Ectodermal cell (in vitro differentiated cells): Measurements from ENCODE around the gene NTF3.

Experiments
- H3K27ac ChIP-seq: 2 replicates; pipeline ENCODE4 v1.7.0; 2013; ENCODE audit warnings: mild to moderate bottlenecking, low read depth, low read length; ENCODE audit not compliant: insufficient read depth, poor library complexity, severe bottlenecking
- H3K27me3 ChIP-seq: 2 replicates; pipeline ENCODE4 v1.7.0; 2013; ENCODE audit warnings: mild to moderate bottlenecking, low read length; ENCODE audit not compliant: insufficient read depth, control insufficient read depth, poor library complexity, severe bottlenecking
- H3K36me3 ChIP-seq: one replicate; pipeline ENCODE4 v1.7.0; 2013; ENCODE audit warnings: low read length; ENCODE audit not compliant: control insufficient read depth, insufficient read depth
- H3K4me1 ChIP-seq: one replicate; pipeline ENCODE4 v1.7.0; 2013; ENCODE audit warnings: low read length; ENCODE audit not compliant: control insufficient read depth, insufficient read depth
- H3K4me3 ChIP-seq: 2 replicates; pipeline ENCODE4 v1.7.0; 2013; ENCODE audit warnings: low read depth, low read length, control low read depth; ENCODE audit not compliant: insufficient read depth
- H3K9me3 ChIP-seq: 2 replicates; pipeline ENCODE4 v1.7.0; 2013; ENCODE audit warnings: mild to moderate bottlenecking, low read length, moderate library complexity; ENCODE audit not compliant: control insufficient read depth
- WGBS, 2 experiments: methylation state at CpG; one replicate each; pipeline ENCODE4 v1.1.7; 2013; ENCODE audit warnings: missing lambda C conversion rate in 2 of 2; 5-methylcytosine and 5-hydroxymethylcytosine counted together

The NTF3 gene

DNA sequence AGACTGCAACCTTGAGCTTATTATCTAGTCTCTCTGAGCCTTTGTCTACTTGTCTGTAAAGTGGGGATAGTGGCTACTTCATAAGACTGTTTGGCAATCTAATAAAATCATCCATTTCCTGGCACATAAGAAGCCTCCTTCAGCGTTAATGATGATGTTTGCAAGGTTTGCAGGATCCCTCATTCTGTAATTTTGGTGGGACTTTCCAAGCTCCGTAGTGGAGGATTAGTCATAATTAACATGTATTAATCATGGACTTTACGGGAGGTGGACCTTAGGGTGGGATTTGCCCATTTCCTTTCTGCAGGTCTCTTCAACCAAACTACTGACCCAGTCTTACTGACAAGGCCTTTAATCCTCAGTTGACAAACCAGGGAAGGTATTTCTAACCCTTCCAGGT is 66.2 kb downstream of the NTF3 start:
- Histone ChIP-seq H3K27ac (no peak overlapping the region), H3K4me1 (no peaks in the 10 kb centered on the region), H3K9me3 (no peaks in the 10 kb centered on the region), H3K36me3 (no peaks in the 10 kb centered on the region), H3K4me3 (no peak overlapping the region), H3K27me3 (no peaks in the 10 kb centered on the region)
- WGBS, 2 experiments: 95 to 97% methylated on average over 3 of the region's 3 CpGs

DNA sequence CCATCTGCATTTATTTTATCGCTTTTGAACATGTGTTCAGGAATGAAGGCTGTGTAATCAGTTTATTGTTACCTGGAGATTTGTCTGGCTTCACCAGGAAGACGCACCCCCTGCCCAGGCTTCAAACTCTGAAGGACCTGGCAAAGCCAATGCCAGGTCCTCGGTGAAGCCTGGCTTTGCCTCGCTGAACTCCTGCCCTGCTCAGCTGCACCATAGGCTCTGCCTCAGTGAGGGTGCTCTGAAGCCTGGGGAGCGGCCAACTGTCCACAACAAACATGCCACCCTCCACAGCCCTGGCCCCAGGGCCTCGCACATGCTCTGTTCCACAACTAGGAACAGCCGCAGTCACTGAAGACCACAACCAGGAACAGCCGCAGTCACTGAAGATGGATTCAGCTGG is 66.9 kb downstream of the NTF3 start:
- H3K36me3 ChIP-seq: no peaks in the 10 kb centered on the region
- peaks cover 4% of the 10 kb centered on the region for H3K4me1 ChIP-seq
- H3K4me3 ChIP-seq: no peak overlapping the region
- WGBS, 2 experiments: 94 to 95% methylated on average over 8 of the region's 8 CpGs
- H3K27me3 ChIP-seq: no peaks in the 10 kb centered on the region
- H3K27ac ChIP-seq: no peak overlapping the region
- no peaks in the 10 kb centered on the region for H3K9me3 ChIP-seq

DNA sequence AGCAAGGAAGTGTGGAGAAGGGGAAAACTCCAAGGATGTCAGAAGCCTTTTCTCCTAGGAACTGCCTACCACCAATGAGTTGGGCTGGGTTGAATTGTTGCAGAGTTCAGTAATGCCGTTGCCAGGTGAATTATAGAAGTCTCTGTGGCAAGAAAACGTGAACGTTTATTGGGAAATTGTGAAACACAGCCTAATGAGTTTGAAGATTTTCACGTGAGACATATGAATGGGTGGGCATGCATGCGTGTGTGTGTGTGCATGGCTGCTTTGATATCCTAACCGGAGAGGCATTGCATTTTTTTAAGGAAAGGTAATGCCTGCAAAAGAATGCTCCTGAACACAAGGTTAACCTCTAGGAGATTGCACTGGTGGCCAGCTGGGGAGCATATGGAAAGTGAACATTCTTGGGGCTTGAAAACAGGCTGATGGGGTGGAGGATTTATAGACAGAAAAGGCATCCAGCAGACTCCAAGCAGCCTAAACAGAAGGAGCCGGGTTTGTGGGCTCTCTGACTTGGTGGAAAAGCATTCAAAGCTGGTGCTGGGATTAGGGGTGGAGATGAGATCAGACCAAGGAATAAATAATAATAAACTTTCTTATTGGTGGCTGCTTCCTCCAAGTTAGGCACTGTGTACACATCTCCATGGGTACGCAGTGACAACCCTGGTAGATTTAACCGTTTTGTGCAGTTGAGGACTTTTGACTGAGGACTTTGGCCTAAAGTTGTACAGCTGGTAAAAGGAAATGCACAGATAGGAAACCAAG is 67.8 kb downstream of the NTF3 start:
- peaks cover 6% of the 10 kb centered on the region for H3K4me1 ChIP-seq
- no peaks in the 10 kb centered on the region for H3K9me3 ChIP-seq
- H3K27me3 ChIP-seq: no peaks in the 10 kb centered on the region
- no peaks in the 10 kb centered on the region for H3K36me3 ChIP-seq
- no peak overlapping the region for H3K27ac ChIP-seq
- H3K4me3 ChIP-seq: no peak overlapping the region
- WGBS, 2 experiments: 94 to 95% methylated on average over 9 of the region's 9 CpGs

GRCh38 chr12:5500331-5500659 is 68.4 kb downstream of the NTF3 start:
- no peak overlapping the region for H3K4me3 ChIP-seq
- H3K27ac ChIP-seq: no peak overlapping the region
- no peaks in the 10 kb centered on the region for H3K9me3 ChIP-seq
- 81 to 82% methylated on average over 7 of the region's 7 CpGs for WGBS, 2 experiments
- H3K27me3 ChIP-seq: no peaks in the 10 kb centered on the region
- H3K36me3 ChIP-seq: no peaks in the 10 kb centered on the region
- peaks cover 6% of the 10 kb centered on the region for H3K4me1 ChIP-seq

GRCh38 chr12:5503774-5504173 is 71.9 kb downstream of the NTF3 start:
- no peaks in the 10 kb centered on the region for H3K27me3 ChIP-seq
- peaks cover 6% of the 10 kb centered on the region for H3K4me1 ChIP-seq
- no peaks in the 10 kb centered on the region for H3K36me3 ChIP-seq
- no peak overlapping the region for H3K27ac ChIP-seq
- no peaks in the 10 kb centered on the region for H3K9me3 ChIP-seq
- 75 to 81% methylated on average over 6 of the region's 6 CpGs for WGBS, 2 experiments
- H3K4me3 ChIP-seq: no peak overlapping the region

DNA sequence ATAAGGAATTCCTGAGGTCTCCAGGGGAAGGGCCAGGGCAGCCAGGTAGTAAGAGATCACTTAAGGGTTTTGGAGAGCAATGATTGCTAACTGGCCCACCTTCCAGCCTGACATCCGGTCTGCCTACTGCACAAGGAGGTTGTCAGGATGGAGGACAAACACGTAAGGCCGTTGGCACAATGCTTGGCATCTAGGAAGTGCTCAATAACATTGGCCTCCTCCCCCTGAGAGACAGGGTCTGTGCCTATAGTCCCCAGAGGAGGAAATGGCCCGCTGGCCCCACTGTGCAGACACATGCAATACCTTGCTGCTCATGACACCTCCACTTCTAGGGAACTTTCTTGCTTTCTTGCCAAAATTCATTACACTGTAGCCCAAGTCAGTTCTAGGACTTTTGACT is 73.2 kb downstream of the NTF3 start:
- Histone ChIP-seq H3K4me1 (peaks cover 6% of the 10 kb centered on the region), H3K4me3 (no peak overlapping the region), H3K27me3 (no peaks in the 10 kb centered on the region), H3K27ac (no peak overlapping the region), H3K9me3 (no peaks in the 10 kb centered on the region), H3K36me3 (no peaks in the 10 kb centered on the region)
- 92 to 95% methylated on average over 4 of the region's 4 CpGs for WGBS, 2 experiments

GRCh38 chr12:5505751-5506150 is 73.8 kb downstream of the NTF3 start:
- no peak overlapping the region for H3K4me3 ChIP-seq
- no peaks in the 10 kb centered on the region for H3K36me3 ChIP-seq
- no peaks in the 10 kb centered on the region for H3K9me3 ChIP-seq
- no peaks in the 10 kb centered on the region for H3K27me3 ChIP-seq
- WGBS, 2 experiments: 93 to 95% methylated on average over 2 of the region's 2 CpGs
- H3K4me1 ChIP-seq: peaks cover 6% of the 10 kb centered on the region
- H3K27ac ChIP-seq: no peak overlapping the region

DNA sequence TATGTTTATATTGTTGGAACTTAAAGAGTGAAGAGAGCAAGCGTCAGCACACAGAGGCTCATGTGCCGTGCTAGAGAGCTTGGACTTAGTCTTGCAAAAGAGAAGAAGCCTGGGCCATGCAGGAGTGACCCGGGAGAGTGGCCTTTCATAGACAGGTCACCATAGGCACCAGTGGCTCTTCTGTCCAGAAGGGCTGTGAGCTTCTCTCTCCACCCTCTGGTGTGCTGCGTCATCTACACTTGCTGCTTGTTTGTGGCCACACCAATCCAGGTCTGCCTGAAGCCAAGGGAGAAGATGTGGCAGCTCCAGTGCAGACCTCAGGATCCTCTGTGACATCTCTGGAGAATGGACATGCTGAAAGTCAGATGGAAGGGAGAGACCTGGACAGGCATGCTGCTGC is 74.4 kb downstream of the NTF3 start:
- H3K4me1 ChIP-seq: peaks cover 6% of the 10 kb centered on the region
- no peaks in the 10 kb centered on the region for H3K9me3 ChIP-seq
- no peak overlapping the region for H3K4me3 ChIP-seq
- H3K27ac ChIP-seq: no peak overlapping the region
- H3K36me3 ChIP-seq: no peaks in the 10 kb centered on the region
- 93 to 96% methylated on average over 4 of the region's 4 CpGs for WGBS, 2 experiments
- H3K27me3 ChIP-seq: no peaks in the 10 kb centered on the region

- H3K4me3 ChIP-seq: no peak overlapping the region
- peaks cover 7% of the 10 kb centered on the region for H3K4me1 ChIP-seq
- H3K9me3 ChIP-seq: no peaks in the 10 kb centered on the region
- no peaks in the 10 kb centered on the region for H3K27me3 ChIP-seq
- H3K27ac ChIP-seq: no peak overlapping the region
- no peaks in the 10 kb centered on the region for H3K36me3 ChIP-seq
- 92% methylated on average over 6 of the region's 6 CpGs for WGBS, 2 experiments
Measured at GRCh38 chr12:5506821-5507231, 74.9 kb downstream of the NTF3 start.

- Histone ChIP-seq H3K4me3 (no peak overlapping the region), H3K9me3 (no peaks in the 10 kb centered on the region), H3K4me1 (peaks cover 12% of the 10 kb centered on the region), H3K36me3 (no peaks in the 10 kb centered on the region), H3K27ac (no peak overlapping the region), H3K27me3 (no peaks in the 10 kb centered on the region)
- WGBS, 2 experiments: 92 to 93% methylated on average over 8 of the region's 8 CpGs
Measured at GRCh38 chr12:5507401-5507935, 75.6 kb downstream of the NTF3 start.
